HG02981 (cell line): Measurements from ENCODE around the gene SRPK3.

Experiments used
- ATAC-seq: cut with Tn5 transposase; IDR thresholded peaks from one replicate; pipeline ENCODE4 v1.9.1; 2021; ENCODE audit warnings: mild to moderate bottlenecking, moderate library complexity; ENCODE audit not compliant: unreplicated experiment

SRPK3 gene

DNA sequence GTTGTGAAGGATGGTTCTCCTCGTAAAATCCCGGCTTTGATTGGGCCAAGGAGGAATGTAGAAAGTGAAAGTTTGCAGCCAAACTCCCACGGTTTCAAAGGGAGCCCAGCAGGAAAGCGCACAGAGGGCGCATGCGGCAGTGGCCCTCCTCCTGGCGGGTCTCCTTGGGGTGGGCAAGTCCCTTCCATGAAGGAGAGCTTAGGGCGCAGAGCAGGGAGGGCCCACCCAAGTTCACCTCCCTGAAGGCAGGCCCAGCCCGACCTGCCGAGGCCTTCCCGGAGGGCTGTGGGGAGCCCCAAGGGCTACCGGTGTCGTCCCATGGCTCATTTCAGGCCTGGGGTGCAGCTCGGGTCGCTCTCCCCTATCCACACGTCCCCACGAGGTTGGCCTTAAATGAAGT, 47.5 kb downstream of the SRPK3 start:
- ATAC-seq, result no peak

DNA sequence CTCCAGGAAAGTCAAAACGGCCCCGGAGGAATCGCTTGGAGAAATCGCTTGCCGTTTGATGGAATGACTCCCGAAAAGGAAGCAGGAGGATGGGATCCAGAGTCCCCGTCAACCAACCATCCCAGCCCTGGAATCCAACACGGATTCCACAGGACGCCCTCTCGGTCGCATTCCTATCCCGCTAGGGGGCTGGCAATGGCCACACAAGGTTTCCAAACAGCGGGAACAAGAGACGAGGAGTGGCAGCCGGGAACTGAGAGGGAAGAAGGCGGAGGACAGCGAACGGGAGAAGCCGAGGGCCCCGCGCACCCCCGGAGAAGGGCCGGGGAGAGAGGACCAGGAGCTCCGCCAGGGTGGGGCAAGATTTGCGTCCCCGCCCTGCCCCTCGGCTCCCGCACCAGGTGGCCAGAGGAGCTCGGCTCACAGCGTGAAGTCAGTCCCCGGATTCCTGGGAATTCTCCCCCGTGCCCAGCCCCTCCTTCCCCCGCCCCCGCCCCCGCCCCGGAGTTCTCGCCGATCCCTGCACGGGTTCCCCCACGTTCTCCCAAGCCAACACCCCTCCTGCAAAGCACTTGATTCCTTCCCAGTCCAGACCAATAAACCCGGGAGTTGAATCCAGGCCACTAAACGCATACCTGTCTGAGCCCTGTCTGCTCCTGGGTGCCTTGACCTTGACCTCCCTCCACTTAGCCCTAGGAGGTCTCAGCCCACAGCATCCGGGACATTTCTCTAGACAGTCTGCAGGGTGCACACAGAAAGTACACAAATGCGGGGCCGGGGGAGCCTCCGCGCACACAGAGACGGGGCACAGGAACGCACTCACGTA, 48.1 kb downstream of the SRPK3 start:
- ATAC-seq, result no peak

DNA sequence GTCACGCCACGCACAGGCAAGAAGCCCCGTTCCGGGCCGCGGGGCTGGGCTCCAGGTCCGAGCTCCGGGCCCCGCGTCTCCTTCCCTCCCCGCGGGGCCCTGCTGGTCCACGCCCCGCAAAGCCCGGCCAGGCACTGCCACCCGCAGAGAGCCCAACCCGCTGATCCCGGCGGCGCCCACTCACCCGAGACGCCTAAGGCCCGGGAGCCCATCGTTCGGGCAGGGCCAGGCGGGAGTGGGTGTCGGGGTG, 48.6 kb downstream of the SRPK3 start:
- no peak for ATAC-seq

DNA sequence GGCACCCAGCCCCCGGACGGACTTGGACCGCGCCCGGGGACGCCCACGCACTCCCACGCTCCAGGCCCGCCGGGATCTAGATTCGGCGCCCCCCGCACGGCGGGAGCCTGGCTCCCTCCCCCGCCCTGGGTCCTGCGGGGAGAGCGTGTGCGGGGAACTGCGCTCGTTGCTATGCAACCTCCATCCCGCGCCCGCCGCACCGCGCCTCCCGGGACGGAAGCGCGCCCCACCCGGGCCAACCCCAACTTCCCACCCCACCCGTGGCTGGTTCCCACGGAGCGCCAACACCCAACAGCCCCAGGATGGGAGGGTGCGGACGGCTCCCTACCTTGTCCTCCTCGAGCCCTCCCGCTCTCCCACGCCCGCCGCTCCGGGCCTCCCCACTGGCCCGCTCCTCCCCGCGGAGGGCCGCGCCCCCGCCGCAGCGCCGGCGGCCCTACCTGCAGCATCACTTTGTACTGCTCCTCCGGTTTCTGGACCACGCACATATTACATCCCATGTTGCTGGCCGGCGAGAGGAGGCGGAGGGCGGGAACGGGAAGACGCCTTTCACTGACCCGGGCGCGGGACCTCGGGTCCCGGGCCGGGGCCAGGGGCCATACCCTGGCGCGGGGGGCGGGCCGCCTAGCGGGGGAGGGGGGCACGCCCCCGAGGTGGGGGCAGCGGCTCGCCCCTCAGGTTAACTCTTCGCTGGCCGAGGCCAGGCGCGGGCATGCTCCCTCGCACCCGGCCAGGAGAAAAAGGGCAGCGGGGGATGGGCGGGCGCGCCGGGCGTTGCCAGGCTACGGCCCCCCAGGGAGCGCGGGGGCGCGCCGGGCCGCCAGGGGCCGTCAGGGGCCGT, 49.2 kb downstream of the SRPK3 start, which contains the start of gene PDZD4:
TSS of gene PDZD4 (minus strand) at position 746 of the 841 bp plus-strand sequence. CDS start at position 500, 246 bp downstream.
- ATAC-seq, result no peak

DNA sequence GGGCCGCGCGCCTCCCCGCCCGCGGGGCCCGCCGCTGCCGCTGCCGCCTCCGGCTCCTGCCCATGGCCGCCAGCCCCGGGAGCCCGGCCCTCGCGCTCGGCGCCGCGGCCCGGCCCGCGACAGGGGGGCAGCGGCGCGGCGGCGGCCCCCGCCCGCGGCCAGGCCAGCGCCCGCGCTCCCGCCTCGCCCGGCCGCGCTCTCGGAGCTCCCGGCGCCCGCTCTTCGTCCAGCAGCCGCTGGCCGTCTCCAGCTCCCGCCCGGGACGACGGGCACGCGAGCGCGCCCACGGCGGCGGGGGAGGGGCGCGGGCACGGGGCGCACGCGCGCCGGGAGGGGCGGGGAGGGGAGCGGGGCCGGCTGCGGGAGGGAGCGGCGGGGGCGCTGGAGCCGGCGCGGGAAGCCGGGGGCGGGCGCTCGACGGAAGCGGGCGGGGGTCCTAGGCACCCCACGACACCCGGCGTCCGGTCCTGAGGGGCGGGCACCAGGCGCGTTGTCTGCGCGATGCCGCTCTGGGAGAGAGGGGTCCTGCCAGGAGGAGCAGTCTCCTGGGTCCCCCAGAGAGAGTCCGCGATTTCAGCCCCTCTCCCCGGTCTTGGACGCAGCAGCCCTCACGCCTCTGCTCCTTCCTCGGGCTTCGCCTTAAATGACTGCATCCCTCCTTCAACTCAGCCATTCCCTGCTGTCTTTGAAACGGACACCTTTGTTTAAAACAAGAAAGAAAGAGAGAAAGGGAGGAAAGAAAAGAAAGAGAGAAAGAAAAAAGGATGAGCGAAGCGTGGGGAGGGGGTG, 50.0 kb downstream of the SRPK3 start:
- ATAC-seq, result no peak

DNA sequence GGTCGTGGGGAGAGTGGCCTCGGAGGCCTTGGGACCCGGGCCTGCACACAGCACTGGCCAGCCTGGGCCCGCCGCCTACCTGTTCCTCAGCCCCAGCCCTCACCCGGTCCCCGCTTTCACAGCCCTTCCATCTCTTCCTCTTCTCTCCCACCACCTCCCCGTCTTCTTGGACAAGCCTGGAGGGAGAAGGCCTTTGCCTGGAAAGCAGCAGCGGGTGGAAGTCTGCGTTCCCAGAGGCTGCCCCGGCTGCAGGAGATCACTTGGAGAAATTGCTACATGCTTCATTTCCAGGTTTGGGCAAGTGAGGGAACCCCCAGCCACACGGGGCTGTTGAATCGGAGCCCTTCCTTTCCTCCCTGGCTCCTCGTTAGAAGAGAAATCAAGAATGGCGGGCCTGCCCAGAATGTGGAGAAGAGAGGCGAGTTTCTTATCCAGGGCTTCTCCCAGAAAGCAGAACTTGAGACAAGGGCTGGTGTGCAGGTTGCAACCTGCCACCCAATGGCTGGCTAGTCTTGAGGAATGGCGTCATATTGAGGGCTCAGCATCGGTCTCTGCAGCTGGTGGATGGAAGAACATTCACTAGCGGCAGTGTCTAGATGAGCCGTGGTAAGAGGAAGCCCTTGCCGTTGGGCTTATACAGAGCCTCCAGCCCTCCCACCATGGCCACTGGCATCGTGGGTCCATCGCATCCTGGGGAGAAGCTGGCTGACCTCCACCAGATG, 50.7 kb downstream of the SRPK3 start:
- no peak for ATAC-seq

DNA sequence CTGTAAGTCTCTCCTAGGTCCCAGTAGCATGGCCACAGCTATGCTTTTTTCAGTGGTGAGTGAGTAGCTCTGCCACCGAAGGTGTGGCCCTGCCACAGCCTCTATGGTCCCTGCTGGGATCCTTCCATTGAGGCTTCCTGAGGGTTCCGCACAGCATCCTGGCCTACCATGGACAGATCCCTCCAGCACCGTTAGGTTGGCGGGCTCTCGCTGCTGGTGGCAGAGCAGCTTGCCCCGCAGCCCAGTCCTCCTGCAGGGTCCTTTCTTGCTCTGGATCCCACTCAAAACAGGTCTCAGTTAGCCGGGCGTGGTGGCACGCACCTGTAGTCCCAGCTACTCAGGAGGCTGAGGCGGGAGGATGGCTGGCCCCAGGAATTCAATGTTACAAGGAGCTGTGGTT, 51.9 kb downstream of the SRPK3 start:
- ATAC-seq, result no peak
